ENCODE data around the gene SLC7A7.
"Not testable (repeated sequence)": the region's sequence is repeated elsewhere in the genome, so short reads cannot be mapped to it uniquely, and the experiment has no call there.

GRCh38 chr14:22852178-22852577 lies 36.9 kb upstream of the SLC7A7 start:
- not testable (repeated sequence) for TF ChIP-seq CTCF (conservative IDR thresholded peaks at IDR 0.05); ZFX (IDR thresholded peaks at IDR 0.05)
